Measurements from ENCODE around the gene CHID1. TPM values are rescaled to one million over a fixed set of nuclear protein-coding genes. Genes with fewer than 3 reads are reported as not detected.

CHID1 gene
- total and polyA plus RNA-seq, 8 donors, result 35.4 to 121 (median 52.1) TPM

DNA sequence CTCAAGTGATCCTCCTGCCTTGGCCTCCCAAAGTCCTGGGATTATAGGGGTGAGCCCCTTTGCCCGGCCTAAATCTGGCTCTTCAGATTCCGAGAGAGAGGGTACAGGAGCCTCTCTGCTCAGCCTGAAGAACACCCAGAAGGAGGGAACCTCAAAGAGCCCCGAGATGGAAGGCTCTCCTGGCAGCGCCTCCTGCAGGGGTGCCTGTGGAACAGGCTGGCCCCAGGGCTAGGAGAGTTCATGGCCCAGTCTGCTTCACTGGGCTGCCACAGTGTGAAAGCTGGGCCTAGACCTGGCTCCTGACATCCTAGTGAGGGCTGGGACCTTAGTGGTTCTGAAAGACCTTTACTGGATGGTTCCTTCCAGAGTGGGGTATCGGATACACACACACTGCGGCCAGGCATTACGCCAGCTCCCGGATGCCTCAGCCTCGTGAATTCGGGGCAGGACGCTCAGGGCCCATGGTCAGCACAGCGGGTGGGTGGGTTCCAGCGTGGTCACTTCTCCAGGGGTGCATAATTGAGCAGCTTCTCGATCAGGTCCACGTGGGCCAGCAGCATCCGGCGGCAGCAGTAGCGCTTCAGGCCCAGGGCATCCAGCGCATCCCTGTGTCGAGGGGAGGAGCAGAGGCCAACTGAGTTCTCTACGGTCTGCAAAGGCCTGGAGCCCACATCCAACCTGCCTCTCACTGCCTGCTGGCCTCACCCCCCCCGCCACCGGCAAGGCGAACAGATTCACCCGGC, 70.6 kb downstream of the CHID1 start:
- DNase-seq, result no peak
- H3K27me3 ChIP-seq, result no peaks in the 10 kb centered on the region
- no peaks in the 10 kb centered on the region for H3K9me3 ChIP-seq
- H3K36me3 ChIP-seq, result peaks cover 41 to 55% (median 50%) of the 10 kb centered on the region in 4 donors
- 65 to 74% (median 70%) methylated on average over 7 to 25 of the region's 25 CpGs for WGBS, 5 donors
- H3K27ac ChIP-seq, result peak overlapping the region in 1 of 5 donors; percentile 92
- TF ChIP-seq EP300 (IDR thresholded peaks at IDR 0.05) (no peak), POLR2AphosphoS5 (IDR thresholded peaks at IDR 0.05) (no peak), POLR2A (IDR thresholded peaks at IDR 0.05) (no peak)
- TF ChIP-seq, protein P1, sequence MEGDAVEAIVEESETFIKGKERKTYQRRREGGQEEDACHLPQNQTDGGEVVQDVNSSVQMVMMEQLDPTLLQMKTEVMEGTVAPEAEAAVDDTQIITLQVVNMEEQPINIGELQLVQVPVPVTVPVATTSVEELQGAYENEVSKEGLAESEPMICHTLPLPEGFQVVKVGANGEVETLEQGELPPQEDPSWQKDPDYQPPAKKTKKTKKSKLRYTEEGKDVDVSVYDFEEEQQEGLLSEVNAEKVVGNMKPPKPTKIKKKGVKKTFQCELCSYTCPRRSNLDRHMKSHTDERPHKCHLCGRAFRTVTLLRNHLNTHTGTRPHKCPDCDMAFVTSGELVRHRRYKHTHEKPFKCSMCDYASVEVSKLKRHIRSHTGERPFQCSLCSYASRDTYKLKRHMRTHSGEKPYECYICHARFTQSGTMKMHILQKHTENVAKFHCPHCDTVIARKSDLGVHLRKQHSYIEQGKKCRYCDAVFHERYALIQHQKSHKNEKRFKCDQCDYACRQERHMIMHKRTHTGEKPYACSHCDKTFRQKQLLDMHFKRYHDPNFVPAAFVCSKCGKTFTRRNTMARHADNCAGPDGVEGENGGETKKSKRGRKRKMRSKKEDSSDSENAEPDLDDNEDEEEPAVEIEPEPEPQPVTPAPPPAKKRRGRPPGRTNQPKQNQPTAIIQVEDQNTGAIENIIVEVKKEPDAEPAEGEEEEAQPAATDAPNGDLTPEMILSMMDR (IDR thresholded peaks at IDR 0.05), result no peak
- peak overlapping the region in 2 of 4 donors; percentile 93 to 99 for H3K4me3 ChIP-seq
- intact Hi-C loops (cut with DNase I; ENCODE audit: low total_unique reads), result no loop called here
- H3K4me1 ChIP-seq, result peaks cover 63 to 92% (median 89%) of the 10 kb centered on the region in 4 donors

DNA sequence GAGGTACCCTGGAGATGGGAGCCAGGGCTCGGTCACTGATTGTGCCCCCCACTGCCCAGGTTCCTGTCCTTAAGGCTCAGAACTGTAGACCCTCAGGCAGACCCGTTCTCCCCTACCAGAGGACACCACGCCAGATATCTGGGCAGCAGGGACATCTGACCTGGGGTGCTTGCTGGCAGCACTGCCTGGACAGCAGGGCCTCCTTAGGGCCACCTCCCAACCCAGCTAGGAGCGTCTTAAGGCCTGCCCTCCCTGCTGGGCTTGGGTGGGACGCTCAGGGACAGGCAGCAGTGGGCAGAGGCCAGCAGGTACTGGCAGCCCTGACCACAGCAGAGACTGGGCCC, 71.4 kb downstream of the CHID1 start:
- Histone ChIP-seq H3K36me3 (peaks cover 41 to 55% (median 50%) of the 10 kb centered on the region in 4 donors), H3K9me3 (no peaks in the 10 kb centered on the region), H3K27ac (peak overlapping the region in 4 of 5 donors; percentile 26 to 98 (median 74)), H3K27me3 (no peaks in the 10 kb centered on the region), H3K4me1 (peaks cover 63 to 92% (median 89%) of the 10 kb centered on the region in 4 donors), H3K4me3 (no peak overlapping the region)
- TF ChIP-seq POLR2AphosphoS5 (IDR thresholded peaks at IDR 0.05), result no peak
- TF ChIP-seq, protein P1 (IDR thresholded peaks at IDR 0.05), result no peak
- no peak for TF ChIP-seq EP300 (IDR thresholded peaks at IDR 0.05)
- TF ChIP-seq POLR2A (IDR thresholded peaks at IDR 0.05), result no peak
- intact Hi-C loops (cut with DNase I; ENCODE audit: low total_unique reads), result no loop called here
- WGBS, 5 donors, result 78 to 100% (median 88%) methylated on average over 2 to 5 of the region's 5 CpGs
- no peak for DNase-seq

DNA sequence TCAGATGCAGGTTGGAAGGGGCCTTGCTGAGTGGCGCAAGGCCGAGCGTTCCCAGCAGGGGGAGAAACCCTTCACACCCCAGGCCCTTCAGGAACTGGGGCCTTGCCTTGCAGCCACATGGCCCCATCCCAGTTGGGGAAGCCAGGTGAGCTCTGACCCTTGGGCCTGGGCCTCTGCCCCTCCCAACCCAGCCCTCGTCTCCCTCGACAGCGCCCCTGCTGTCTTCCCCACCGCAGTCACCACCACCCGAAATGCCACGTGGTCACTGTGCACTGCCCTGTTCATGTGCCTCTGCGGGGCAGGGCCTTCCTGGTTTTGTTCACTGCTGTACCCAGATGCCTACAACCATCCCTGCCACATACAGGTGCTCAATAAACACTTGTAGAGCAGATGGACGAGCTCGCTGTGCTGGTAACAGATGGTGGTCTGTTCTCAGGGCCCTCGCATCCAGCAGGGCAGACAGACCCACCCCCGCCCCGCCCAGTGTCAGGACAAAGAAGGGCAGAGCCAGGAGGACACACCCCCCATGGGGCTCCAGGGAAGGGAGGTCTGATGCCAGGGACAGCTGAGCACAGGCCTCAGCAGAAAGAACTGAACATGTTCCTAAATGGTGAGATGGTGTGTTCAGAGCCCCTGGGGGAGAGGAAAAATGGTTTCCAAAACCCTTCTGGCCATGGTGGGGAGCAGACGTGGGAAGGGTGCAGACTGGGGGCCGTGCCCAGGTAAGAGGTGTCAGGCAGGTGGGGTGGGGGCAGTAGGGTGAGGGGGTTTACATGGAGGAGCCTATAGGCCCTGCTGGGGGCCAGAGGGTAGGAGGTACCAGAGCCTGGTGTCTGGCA, 72.0 kb downstream of the CHID1 start:
- 33 to 58% (median 37%) methylated on average over 6 to 17 of the region's 17 CpGs for WGBS, 5 donors
- Histone ChIP-seq H3K27me3 (no peaks in the 10 kb centered on the region), H3K4me1 (peaks cover 63 to 92% (median 89%) of the 10 kb centered on the region in 4 donors), H3K4me3 (no peak overlapping the region), H3K27ac (peak overlapping the region; percentile 5 to 98 (median 56)), H3K9me3 (no peaks in the 10 kb centered on the region), H3K36me3 (peaks cover 41 to 55% (median 50%) of the 10 kb centered on the region in 4 donors)
- intact Hi-C loops (cut with DNase I; ENCODE audit: low total_unique reads), result no loop called here
- TF ChIP-seq, protein P1 (IDR thresholded peaks at IDR 0.05), result peak in 4 of 7 experiments; percentile 5 to 20 (median 16)
- no peak for TF ChIP-seq POLR2A (IDR thresholded peaks at IDR 0.05)
- no peak for TF ChIP-seq EP300 (IDR thresholded peaks at IDR 0.05)
- no peak for TF ChIP-seq POLR2AphosphoS5 (IDR thresholded peaks at IDR 0.05)
- peak in 1 of 2 donors; percentile 68 for DNase-seq

DNA sequence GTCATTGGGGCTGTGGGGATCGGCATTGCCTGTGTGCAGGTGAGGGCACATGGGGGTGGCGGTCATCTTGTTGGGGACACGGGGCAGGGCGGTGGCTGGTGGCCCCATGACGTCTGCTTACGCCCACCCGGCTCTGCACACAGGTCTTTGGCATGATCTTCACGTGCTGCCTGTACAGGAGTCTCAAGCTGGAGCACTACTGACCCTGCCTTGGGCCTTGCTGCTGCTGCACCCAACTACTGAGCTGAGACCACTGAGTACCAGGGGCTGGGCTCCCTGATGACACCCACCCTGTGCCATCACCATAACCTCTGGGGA, 72.7 kb downstream of the CHID1 start:
- 40 to 76% (median 63%) methylated on average over 2 to 8 of the region's 8 CpGs for WGBS, 5 donors
- intact Hi-C loops (cut with DNase I; ENCODE audit: low total_unique reads), result no loop called here
- TF ChIP-seq, protein P1 (IDR thresholded peaks at IDR 0.05), result no peak
- no peak for TF ChIP-seq EP300 (IDR thresholded peaks at IDR 0.05)
- TF ChIP-seq POLR2A (IDR thresholded peaks at IDR 0.05), result no peak
- no peak for TF ChIP-seq POLR2AphosphoS5 (IDR thresholded peaks at IDR 0.05)
- no peak for DNase-seq
- Histone ChIP-seq H3K27ac (peak overlapping the region in 3 of 5 donors; percentile 91 to 98 (median 91)), H3K4me3 (no peak overlapping the region), H3K27me3 (no peaks in the 10 kb centered on the region), H3K4me1 (peaks cover 59 to 90% (median 88%) of the 10 kb centered on the region in 4 donors), H3K36me3 (peaks cover 41 to 55% (median 50%) of the 10 kb centered on the region in 4 donors), H3K9me3 (no peaks in the 10 kb centered on the region)

Measured in stomach (tissue), 9 donors.